ENCODE data around the gene VAC14. TPM values are rescaled to one million over a fixed set of nuclear protein-coding genes. Genes with fewer than 3 reads are reported as not detected.

VAC14 gene
- total RNA-seq, 1 donor from 2014 or later, result 16.1 TPM

DNA sequence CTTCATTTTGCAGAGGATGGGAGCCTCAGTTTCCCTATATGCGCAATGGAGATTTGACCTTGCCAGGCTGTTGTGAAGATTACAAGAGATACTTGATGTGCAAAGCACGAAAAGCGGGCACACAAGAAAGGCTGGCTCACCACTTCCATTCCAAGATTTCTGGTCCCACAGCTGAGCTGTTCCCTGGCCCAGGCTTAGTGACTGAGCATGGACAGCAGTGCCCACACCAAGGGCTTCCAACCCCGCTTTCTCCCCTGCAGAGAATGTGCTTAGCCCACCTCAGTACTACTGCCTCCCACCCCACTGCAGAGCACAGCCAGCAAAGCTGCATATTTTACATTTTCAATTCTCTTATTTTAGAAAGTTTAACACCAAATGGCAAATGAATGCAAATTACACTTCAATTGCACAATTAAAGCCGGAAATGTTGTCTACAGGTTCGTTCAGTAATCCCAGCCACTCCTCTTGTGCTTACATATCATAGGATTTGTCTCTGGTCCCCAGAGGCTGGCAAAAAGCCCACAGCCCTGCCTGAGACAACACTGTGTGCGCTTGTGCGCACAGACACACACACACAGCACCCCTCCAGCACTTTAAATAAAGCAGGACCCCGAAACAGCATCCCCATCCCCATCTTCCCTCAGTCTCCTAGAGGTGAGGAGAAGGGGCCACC lies 51.8 kb downstream of the VAC14 start:
- H4K20me1 ChIP-seq (ENCODE audit: low read depth), result no peaks in the 10 kb centered on the region
- Mint-ChIP-seq H3K4me3 (peak overlapping the region; percentile 59), H3K36me3 (no peaks in the 10 kb centered on the region), H3K27ac (peak overlapping the region; percentile 95), H3K9me3 (no peaks in the 10 kb centered on the region), H3K4me1 (peaks cover 52% of the 10 kb centered on the region), H3K27me3 (ENCODE audit: insufficient read depth, low read depth) (peaks cover 11% of the 10 kb centered on the region)
- H3K36me3 ChIP-seq, result no peaks in the 10 kb centered on the region
- no peak overlapping the region for H2AFZ ChIP-seq (replicated peaks)
- no peak overlapping the region for H3K4me3 ChIP-seq
- TF ChIP-seq EZH2phosphoT487 (IDR thresholded peaks at IDR 0.05) (no peak), EZH2 (IDR thresholded peaks at IDR 0.05) (no peak)
- TF ChIP-seq, protein P1, sequence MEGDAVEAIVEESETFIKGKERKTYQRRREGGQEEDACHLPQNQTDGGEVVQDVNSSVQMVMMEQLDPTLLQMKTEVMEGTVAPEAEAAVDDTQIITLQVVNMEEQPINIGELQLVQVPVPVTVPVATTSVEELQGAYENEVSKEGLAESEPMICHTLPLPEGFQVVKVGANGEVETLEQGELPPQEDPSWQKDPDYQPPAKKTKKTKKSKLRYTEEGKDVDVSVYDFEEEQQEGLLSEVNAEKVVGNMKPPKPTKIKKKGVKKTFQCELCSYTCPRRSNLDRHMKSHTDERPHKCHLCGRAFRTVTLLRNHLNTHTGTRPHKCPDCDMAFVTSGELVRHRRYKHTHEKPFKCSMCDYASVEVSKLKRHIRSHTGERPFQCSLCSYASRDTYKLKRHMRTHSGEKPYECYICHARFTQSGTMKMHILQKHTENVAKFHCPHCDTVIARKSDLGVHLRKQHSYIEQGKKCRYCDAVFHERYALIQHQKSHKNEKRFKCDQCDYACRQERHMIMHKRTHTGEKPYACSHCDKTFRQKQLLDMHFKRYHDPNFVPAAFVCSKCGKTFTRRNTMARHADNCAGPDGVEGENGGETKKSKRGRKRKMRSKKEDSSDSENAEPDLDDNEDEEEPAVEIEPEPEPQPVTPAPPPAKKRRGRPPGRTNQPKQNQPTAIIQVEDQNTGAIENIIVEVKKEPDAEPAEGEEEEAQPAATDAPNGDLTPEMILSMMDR (IDR thresholded peaks at IDR 0.05), result no peak
- peaks cover 12% of the 10 kb centered on the region for H3K4me1 ChIP-seq
- no peak overlapping the region for H3K4me2 ChIP-seq
- H3K27me3 ChIP-seq, result no peaks in the 10 kb centered on the region
- H3K9ac ChIP-seq, result no peak overlapping the region
- no peaks in the 10 kb centered on the region for H3K79me2 ChIP-seq (ENCODE audit: low read depth)
- H3K27ac ChIP-seq, result no peak overlapping the region
- no peak for DNase-seq (ENCODE audit: low spot score)
- no peaks in the 10 kb centered on the region for H3K9me3 ChIP-seq (ENCODE audit: low read depth)
- peaks cover 4% of the 10 kb centered on the region for H3F3A ChIP-seq (ENCODE audit: low read depth)

DNA sequence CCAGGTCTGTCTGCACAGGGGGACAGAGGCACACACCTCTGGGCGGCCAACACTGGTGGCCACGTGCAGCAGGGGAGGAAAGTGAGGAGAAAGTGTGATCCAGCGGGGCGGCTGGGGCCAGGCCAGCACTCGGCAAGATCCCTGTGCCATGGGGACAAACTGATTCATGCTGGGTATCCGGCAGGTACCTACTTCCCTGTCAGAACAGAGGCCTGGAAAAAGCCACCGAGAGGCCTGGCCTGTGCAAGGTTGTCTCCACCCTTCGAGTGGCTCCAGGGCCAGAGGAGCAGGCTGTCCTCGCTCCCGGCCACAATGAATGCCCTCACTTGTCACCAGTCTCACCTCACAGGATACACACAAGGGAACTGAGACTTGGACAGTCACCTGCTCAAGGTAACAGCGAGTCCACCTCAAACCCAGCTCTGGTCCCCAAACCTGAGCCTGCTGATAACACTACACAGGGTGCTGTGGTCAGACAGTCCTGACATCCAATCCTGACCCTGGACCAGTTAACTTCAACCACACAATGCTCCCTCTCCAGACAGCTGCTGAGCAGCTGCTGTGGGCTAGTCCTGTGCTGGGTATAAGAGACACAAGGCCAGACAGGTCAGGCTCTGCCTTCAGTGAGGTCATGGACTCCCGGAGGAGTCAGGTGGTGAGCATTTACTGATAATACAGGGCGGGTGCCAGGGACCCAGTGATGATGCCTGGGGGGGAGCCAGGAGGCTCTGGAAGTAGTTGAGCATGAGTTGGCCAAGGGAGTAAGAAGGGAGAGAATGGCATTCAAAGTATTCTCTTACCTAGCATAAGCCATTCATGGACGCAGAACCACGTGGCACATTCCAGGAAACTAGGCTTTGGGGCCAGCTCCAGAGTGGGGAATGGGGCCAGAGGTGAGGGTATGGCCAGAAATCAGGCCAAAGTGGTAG lies 53.0 kb downstream of the VAC14 start:
- H3K27me3 Mint-ChIP-seq (ENCODE audit: insufficient read depth, low read depth), result peaks cover 10% of the 10 kb centered on the region
- Histone ChIP-seq H3K9ac (no peak overlapping the region), H3K4me1 (peaks cover 12% of the 10 kb centered on the region), H3K36me3 (no peaks in the 10 kb centered on the region), H3K27me3 (no peaks in the 10 kb centered on the region), H3K79me2 (ENCODE audit: low read depth) (no peaks in the 10 kb centered on the region), H3K27ac (no peak overlapping the region), H2AFZ (replicated peaks) (no peak overlapping the region), H3K9me3 (ENCODE audit: low read depth) (no peaks in the 10 kb centered on the region), H3F3A (ENCODE audit: low read depth) (peaks cover 4% of the 10 kb centered on the region), H3K4me2 (no peak overlapping the region), H4K20me1 (ENCODE audit: low read depth) (no peaks in the 10 kb centered on the region), H3K4me3 (no peak overlapping the region)
- H3K4me3 Mint-ChIP-seq, result no peak overlapping the region
- no peak for DNase-seq (ENCODE audit: low spot score)
- H3K4me1 Mint-ChIP-seq, result peaks cover 52% of the 10 kb centered on the region
- peaks cover 3% of the 10 kb centered on the region for H3K9me3 Mint-ChIP-seq
- peaks cover 10% of the 10 kb centered on the region for H3K36me3 Mint-ChIP-seq
- H3K27ac Mint-ChIP-seq, result no peak overlapping the region
- TF ChIP-seq EZH2phosphoT487 (IDR thresholded peaks at IDR 0.05) (no peak), EZH2 (IDR thresholded peaks at IDR 0.05) (no peak)
- TF ChIP-seq, protein P1 (IDR thresholded peaks at IDR 0.05), result no peak

DNA sequence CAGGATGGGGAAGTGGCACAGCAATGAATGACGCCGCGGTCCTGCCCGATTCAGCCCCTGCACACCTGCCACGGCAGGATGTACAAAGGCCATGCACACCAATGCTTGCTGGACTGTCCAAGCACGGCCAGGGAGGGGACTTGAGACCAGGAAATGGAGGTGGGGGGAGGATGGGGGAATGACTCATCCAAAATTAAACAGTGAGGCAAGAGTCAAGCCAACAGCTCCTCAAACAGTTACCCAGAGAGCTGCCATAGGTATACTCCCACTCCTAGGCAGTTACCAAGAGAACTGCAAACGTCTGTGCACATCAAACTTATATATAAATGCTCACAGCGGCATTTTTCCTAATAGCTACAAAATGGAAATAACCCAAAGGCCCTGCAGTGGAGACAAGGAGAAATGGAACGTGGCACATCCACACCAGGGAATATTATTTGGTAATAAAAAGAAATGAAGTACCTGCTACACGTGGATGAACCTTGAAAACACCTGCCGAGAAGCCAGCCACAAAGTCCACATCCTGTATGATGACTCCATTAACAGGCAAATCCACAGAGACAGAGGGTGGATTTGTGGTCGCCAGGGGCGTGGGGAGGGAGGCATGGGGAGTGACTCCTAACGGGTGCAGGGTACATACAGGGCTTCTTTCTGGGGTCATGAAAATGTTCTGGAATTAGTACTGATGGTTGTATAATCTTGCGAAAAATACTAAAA lies 54.1 kb downstream of the VAC14 start:
- Histone ChIP-seq H3K4me2 (no peak overlapping the region), H3K9ac (no peak overlapping the region)
- peaks cover 10% of the 10 kb centered on the region for H3K27me3 Mint-ChIP-seq (ENCODE audit: insufficient read depth, low read depth)

More for the DNA sequence above, 54.1 kb downstream of the VAC14 start:
- Histone ChIP-seq H2AFZ (replicated peaks) (no peak overlapping the region), H3K4me1 (peaks cover 12% of the 10 kb centered on the region), H3K9me3 (ENCODE audit: low read depth) (no peaks in the 10 kb centered on the region), H3K27ac (no peak overlapping the region), H3K27me3 (no peaks in the 10 kb centered on the region), H3F3A (ENCODE audit: low read depth) (peaks cover 4% of the 10 kb centered on the region), H3K4me3 (no peak overlapping the region), H3K79me2 (ENCODE audit: low read depth) (no peaks in the 10 kb centered on the region), H4K20me1 (ENCODE audit: low read depth) (no peaks in the 10 kb centered on the region), H3K36me3 (no peaks in the 10 kb centered on the region)
- no peak for DNase-seq (ENCODE audit: low spot score)
- Mint-ChIP-seq H3K9me3 (peaks cover 3% of the 10 kb centered on the region), H3K27ac (peak overlapping the region; percentile 57), H3K36me3 (peaks cover 12% of the 10 kb centered on the region), H3K4me1 (peaks cover 50% of the 10 kb centered on the region), H3K4me3 (no peak overlapping the region)
- TF ChIP-seq, protein P1 (IDR thresholded peaks at IDR 0.05), result no peak
- TF ChIP-seq EZH2phosphoT487 (IDR thresholded peaks at IDR 0.05), result no peak
- TF ChIP-seq EZH2 (IDR thresholded peaks at IDR 0.05), result no peak
